Left colon (tissue), 2 donors: ENCODE measurements around the gene RFXANK. TPM values are rescaled to one million over a fixed set of nuclear protein-coding genes. Genes with fewer than 3 reads are reported as not detected.
A peak's percentile ranks its signal among the peaks of the same experiment; 100 is the strongest.
"Not testable (repeated sequence)": the region's sequence is repeated elsewhere in the genome, so short reads cannot be mapped to it uniquely, and the experiment has no call there.

Experiments used
- ATAC-seq: fragments of 200-7000 bp; cut with Tn5 transposase; one replicate; pipeline ENCODE4 v1.9.1; 2020; ENCODE audit warnings: mild to moderate bottlenecking, moderate library complexity
- DNase-seq, 2 donors: peaks; one replicate each; pipeline ENCODE4 v3.0.0-alpha.2; 2020
- intact Hi-C, 2 donors: fragments of 100-400 bp; cut with DNase I in 1 of 2; cut with micrococcal nuclease in 1 of 2; formaldehyde crosslinking; loops; one replicate each; pipeline versions ENCODE4 v1.11.2 to v1.14.0; 2022; cut with DNase I, micrococcal nuclease
- total RNA-seq, 2 donors: library from RNA; stranded (reverse); fragmentation: NEBNext Ultra II Directional; extraction: Animal tissue kit (Norgen Biotek cat#: 25700); gene quantifications; one replicate each; pipeline ENCODE4 v1.2.1, GENCODE V29; 2021
- donor health status: DM: no; HTN: no; CAD: no.
- donor health status: DM: yes; HTN: yes; CAD: no.

RFXANK gene
- total RNA-seq, 2 donors from 2014 or later: 60.3 to 73.7 TPM

GRCh38 chr19:19165396-19165795, 26.7 kb upstream of the RFXANK start:
- intact Hi-C loops: no loop called here
- DNase-seq (no peak), ATAC-seq (no peak)

DNA sequence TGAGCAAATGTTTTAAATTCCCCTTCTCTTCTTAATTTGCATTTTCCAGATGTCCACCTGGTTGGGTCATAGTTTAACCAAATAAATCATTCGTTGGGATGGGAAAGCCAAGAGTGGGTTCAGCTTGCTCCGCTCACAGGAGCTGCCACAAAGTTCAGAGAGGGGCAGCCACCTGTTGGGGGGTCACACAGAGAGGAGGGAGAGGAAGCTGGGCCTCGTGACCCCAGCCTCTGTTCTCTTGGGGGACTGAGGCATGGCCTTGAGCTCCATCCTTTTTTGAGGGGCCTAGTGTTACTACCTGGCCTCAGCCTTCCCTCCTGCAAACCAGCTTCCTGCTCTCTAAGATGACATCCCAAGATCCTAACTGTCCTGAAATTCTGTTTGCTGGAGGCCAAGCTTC, 24.4 kb upstream of the RFXANK start:
- intact Hi-C loops: no loop called here
- DNase-seq (no peak), ATAC-seq (no peak)

DNA sequence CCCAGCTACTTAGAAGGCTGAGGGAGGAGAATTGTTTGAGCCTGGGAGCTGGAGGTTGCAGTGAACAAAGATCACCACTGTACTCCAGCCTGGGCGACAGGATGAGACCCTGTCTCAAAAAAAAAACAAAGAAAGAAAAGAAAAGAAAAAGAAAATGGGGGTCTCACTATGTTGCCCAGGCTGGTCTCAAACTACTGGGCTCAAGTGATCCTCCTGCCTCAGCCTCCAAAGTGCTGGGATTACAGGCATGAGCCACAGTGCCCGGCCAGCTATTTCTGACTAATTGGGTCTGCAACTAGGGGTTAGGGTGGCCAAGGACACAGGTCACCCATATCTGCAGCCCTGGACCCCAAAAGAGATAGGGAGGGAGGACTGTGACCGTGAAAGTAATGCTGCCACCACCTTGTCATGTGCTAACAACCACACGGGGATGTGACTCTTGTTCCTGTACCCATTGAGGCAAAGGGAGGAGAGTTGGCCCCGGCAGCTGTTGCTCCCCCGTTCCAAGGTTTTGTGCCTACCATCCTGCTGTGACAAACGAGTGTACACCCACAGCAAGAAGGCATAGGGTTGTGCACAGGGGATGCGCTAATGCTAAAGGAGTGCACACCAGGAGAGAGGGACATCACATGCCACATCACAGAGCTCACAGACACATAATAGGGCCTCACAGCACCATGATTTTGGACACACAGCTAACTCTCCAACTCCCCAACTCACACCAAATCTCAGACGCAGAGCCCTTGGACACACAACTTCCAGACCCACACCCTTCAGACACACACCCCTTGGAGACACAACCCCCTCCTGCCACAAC, 22.6 kb upstream of the RFXANK start:
- intact Hi-C loops: no loop called here
- ATAC-seq: no peak
- DNase-seq: no peak

DNA sequence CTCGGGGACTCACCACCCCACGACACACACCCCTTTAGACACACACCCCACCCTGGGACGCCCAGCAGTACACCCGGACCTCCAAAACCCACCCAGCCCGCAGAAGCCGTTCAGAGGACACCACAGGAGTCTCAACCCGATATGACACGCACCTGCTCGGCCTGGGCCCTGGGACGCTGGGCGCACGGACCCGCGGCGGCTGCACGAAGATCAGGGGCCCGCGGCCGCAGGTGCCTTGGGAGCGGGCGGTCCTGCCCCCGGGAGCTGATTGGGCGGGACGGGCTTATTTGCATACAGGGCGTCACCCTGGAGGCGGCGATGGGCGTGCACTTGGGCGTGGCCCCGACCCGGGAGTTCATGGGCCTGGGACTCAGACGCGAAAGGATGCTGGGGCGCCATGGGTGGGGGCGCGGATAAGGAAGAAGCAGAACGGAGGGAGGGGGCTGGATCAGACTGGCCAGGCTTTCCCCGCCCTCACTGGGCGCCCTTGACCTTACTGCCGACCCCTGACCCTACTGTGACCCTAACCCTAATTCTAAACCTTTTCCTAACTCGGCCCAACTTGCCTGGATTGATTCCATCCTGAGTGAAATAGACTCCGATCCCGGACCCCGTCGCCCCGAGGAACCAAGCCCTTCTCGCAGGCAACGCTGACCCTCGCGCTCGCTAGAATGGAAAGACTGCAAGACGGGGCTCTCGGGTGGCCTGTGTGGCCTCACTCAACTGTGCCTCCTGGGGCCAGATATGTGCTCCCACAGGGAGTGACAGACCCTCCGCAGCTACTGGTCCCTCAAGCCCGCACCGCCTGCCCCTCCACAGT, 21.8 kb upstream of the RFXANK start, which contains the start of gene MEF2B:
MEF2B (minus strand) TSS at position 211 of the 820 bp plus-strand sequence. CDS start 19,528 bp downstream, outside the sequence.
- DNase-seq (peak; percentile 83 to 90), ATAC-seq (peak; percentile 97)
- intact Hi-C loops: no loop called here

DNA sequence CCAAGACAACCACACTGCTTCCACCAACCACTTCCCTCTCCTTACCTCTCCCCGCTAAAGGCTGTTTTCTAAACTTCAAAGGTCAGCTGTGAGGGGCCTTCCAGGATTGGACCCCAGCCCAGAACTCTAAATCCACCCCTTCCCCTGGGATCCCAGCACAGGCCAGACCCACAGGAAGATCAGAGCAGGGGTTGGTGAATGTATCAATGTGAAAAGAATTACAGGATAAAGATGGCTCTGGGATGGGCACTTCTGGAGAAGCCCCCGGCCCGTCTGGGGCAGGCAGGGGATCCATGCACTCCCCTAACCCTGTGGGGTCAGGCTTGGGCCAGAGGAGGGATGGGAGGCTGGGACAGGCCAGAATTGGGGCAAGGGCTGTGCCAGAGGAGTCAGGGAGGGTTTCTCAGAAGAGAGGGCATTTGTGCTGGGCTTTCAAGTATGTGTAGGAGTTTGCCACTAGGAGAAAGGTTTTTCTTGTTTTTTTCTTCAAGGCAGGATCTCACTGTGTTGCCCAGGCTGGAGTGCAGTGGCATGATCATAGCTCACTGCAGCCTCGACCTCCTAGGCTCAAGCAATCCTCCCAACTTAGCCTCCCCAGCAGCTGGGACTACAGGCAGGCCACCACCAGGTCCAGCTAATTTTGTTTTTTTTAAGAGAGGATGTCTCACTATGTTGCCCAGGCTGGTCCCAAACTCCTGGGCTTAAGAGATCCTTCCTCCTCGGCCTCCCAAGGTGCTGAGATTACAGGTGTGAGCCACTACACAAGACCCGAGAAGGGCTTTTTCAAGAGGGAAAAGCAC, 21.0 kb upstream of the RFXANK start:
- DNase-seq (no peak), ATAC-seq (no peak)
- intact Hi-C loops: no loop called here

- intact Hi-C loops: no loop called here
- ATAC-seq: no peak
- DNase-seq: no peak
Observed at GRCh38 chr19:19171821-19172532, 20.1 kb upstream of the RFXANK start.

DNA sequence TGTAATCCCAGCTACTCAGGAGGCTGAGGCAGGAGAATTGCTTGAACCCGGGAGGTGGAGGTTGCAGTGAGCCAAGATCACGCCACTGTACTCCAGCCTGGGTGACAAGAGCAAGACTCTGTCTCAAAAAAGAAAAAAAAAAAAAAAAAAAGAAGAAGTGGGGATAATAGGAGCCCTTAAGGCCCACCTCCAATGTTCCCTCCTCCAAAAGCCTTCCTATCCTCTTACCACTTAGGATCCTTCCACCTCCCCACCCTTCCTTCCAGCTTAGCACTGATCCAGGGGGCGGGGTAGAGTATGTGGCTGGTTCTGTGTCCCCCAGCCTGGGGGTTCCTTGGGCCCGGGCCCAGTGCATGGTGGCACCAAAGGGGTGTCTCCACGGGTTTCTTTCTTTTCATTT, 18.8 kb upstream of the RFXANK start:
- intact Hi-C loops, ATAC-seq: not testable (repeated sequence)

DNA sequence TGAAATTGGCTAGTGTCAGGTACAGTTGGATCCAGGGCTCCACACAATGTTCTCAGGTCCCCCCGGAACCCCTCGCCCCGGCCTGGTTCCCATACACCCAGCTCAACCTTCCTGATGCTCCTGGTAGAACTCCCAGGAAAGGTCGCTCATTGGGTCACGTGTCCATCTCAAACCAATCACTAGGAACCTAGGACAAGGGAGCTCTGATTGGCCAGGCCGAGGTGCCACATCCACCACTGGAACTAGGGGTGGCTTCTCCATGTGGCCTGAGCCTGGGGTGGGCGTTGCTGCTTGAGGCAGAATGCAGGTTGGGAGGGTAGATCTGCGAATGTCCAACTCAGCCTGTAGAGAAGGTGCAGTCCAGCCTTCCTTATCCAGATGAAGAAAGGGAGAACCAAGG, 15.1 kb upstream of the RFXANK start:
- intact Hi-C loops: no loop called here
- ATAC-seq (no peak), DNase-seq (no peak)

More for the DNA sequence above, 18.8 kb upstream of the RFXANK start:
- DNase-seq: not testable (repeated sequence)

DNA sequence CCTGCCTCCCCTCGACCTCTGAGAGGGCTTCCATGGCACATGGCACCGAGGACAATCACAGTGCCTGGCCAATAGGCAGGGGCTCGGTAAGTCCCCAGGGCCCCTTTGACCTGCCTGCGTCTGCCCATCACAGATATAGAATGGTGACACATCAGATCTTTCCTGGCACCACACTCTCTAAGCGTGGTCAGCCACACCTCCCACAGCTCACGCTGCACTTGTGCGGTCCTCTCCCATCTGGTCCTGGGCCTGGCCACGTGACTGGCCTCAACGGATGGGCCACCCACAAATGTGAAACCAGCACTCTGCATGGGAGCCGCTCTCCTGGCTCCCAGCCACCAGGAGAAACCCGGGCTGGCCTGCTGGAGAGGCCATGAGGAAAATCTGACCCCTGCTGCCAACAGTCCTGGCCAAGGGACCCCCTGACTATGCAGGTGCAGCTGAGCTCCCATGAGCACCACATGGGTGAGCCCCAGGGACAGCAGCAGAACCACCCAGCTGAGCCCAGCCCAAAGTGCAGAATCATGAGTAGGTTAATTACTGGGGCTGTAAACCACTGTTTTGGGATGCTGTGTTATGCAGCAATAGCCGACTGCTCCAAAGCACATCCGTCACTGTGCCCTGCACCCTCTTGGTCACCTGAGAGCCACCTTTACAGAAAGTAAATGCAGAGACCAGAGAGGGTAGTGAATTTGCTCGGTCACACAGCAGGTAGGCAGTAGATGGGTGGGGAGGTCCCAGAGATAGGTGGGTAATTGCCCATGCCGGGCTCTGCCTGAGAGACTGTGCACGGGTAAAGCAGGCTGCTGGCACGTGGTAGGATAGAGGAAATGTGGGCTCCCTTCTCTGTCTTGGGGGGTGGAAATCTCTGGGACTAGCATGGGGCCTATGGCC, 12.3 kb upstream of the RFXANK start:
- DNase-seq: no peak
- ATAC-seq: peak; percentile 6
- intact Hi-C loops: no loop called here

DNA sequence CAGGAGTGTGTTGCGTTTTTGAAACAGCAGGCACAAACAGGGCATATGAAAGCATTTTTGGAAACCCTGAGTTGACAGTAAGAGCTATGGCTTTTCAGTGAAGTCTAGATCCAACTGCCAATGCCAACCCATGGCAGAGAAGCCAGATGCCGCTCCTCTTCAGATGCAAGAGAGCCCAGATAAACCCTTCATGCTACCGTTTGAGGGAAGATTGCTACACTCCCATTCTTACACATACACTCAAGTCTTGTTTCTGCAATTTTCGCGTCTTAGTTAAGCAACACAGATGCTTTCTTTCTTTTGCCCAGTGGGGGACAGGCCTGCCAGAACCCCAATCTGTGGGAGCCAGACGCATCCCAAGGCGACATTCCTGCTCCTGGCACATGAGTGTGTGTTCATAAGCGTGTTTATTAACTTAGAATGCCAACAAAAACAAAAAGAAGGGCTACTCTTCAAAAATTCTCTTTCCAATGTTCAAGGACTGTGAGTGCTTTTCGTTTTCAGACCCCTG, 10.5 kb upstream of the RFXANK start:
- intact Hi-C loops: no loop called here
- ATAC-seq (no peak), DNase-seq (no peak)

DNA sequence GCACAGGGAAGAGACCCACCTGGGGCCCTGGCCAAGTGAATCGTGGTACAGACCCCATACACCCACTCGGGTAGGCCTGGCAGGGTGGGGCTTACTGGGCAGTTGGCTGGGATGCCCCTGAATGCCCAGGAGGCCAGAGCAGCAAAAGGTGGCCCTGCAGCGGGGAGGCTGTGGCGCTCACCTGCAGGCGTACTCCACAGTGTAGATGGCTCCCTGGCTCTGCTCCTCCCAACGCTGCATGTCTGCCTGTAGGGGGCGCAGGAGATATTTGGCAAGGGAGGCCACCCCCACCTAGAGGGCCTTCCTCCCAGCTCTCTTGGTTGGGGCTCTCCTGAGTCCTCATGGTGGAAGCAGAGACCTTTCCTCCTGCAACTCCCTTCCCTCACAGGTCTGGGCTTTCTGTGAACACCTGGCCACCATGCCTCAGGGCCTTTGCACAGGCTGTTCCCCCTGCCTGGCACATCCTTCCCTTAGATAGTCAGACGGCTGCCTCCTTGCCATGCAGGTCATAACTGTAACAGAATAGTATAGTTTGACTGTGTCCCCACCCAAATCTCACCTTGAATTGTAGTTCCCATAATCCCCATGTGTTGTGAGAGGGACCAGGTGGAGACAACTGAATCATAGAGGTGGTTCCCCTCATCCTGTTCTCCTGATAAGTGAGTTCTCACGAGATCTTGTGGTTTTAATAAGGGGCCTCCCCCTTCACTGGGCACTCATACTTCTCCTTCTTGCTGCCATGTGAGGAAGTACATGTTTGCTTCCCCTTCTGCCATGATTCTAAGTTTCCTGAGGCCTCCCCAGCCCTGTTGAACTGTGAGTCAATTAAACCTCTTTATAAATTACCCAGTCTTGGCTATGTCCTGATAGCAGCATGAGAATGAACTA, 6.0 kb upstream of the RFXANK start:
- ATAC-seq (peak; percentile 89), DNase-seq (peak in 1 of 2 donors; percentile 41)
- intact Hi-C loops: no loop called here

DNA sequence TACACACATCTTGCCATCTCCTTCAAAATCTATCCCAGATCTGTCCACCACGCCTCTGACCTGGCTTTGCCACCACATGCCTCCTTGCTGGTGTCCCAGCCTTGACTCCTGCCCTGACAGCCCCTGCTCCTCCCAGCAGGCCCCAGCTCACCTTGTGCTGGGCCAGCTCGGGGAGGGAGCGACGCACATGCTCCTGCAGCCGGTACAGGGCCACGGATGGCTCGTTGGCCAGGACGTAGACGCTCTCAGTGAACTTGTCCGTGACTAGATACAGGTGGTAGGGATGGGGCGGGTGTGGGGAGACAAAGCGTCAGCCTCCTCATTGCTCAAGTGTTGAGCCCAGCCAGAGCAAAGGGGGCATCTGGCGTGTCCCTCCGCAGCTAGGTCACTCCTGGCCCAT, 5.3 kb upstream of the RFXANK start:
- DNase-seq: no peak
- ATAC-seq: no peak
- intact Hi-C loops: no loop called here

DNA sequence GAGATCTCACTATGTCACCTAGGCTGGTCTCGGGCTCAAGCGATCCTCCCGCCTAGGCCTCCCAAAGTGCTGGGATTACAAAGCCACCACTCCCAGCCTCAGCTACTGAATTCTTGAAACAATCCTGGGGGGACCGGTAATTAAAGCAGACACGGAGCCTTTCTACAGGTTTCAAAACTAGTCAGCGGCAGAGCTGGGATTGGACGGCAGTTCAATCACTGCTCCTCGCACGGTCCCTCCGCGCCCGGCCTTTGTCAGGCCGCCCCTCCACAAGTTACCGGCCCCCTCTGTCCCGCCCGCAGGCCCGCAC, 335 bp upstream of the RFXANK start:
- ATAC-seq: no peak
- DNase-seq: no peak
- intact Hi-C loops: loop anchor here in 1 of 2 donors (5.0 kb wide), 1 partner anchor 216 kb away; the partner anchor contains the start of gene GATAD2A

DNA sequence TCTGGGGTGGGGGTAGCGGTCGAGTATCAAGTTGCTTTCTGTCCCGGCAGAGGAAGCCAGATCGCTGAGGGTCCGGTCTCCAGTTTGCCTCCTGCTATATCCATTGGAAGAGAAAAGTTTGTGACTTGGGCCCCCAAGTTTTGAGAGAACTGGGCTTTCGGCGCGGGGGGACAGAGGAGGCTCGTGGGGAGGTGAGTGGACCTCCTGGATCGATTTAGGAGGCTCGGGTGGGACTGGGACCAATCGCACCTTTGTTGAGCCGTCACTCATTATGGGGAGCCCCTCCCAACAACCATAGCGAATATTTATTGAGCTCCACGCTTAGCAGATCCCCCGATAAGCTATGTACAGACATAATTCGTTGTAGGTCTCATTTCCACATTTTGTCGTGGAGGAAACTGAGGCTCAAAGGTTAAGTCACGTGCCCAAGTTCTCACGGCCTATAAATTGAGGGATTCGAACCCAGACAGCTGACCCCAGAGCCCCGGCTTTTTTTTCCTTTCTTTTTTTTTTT, 909 bp downstream of the RFXANK start:
- intact Hi-C loops: loop anchor here in 1 of 2 donors (5.0 kb wide), 1 partner anchor 214 kb away; the partner anchor contains the start of gene GATAD2A
- DNase-seq (no peak), ATAC-seq (no peak)

- intact Hi-C loops: loop anchor here in 1 of 2 donors (5.0 kb wide), 1 partner anchor 213 kb away; the partner anchor contains the start of gene GATAD2A
- DNase-seq (no peak), ATAC-seq (no peak)
Observed at GRCh38 chr19:19193926-19194325, 1.9 kb downstream of the RFXANK start.
